Activated CD4-positive, CD25-positive, alpha-beta regulatory T cell (primary cell): ENCODE data around the gene TINAG.

Experiments
- DNase-seq, 4 experiments: peaks; one replicate each; lab custom pipeline; 2025; lab: John Stamatoyannopoulos, UW

Gene TINAG

GRCh38 chr6:54431466-54431865 is 123.2 kb downstream of the TINAG start:
- no peak for DNase-seq
